A673 (cell line): ENCODE data around the gene POLR1H. TPM values are rescaled to one million over a fixed set of nuclear protein-coding genes. Genes with fewer than 3 reads are reported as not detected.

Source experiments
- BruUV-seq: library from RNA; stranded (reverse); fragments of 400-500 nt; replicated peaks from 2 replicates; lab custom pipeline; 2021; lab: Mats Ljungman, UMichigan
- CTCF ChIA-PET: fragments of 300-600 bp; sonication (Branson Sonifier 250); formaldehyde crosslinking; loops from one replicate; lab custom pipeline; 2022; ENCODE audit warnings: antibody characterized with exemption; lab: Charles Lee
- POLR2A ChIA-PET: fragments of 300-600 bp; sonication (Branson Sonifier 250); formaldehyde crosslinking; loops from one replicate; lab custom pipeline; 2022; ENCODE audit warnings: antibody characterized with exemption; ENCODE audit not compliant: low non-redundant PET; lab: Charles Lee
- DNase-seq: peaks from one replicate; pipeline ENCODE4 v3.0.0-alpha.2; 2015; ENCODE audit warnings: low spot score
- H3K27ac ChIP-seq: fragments of 200-600 bp; sonication (generic); 2 replicates; pipeline ENCODE4 v1.5.1; 2016; ENCODE audit warnings: mixed run types, low read depth, mild to moderate bottlenecking, mixed read lengths, antibody characterized with exemption, low read length; ENCODE audit not compliant: poor library complexity, severe bottlenecking
- H3K27me3 ChIP-seq: fragments of 200-600 bp; sonication (generic); replicated peaks from 2 replicates; pipeline ENCODE4 v1.6.1; 2017; ENCODE audit warnings: mixed run types, low read depth, mild to moderate bottlenecking, mixed read lengths, antibody characterized with exemption, low read length; ENCODE audit not compliant: insufficient read depth, poor library complexity
- H3K36me3 ChIP-seq: fragments of 200-600 bp; sonication (generic); 2 replicates; pipeline ENCODE4 v1.6.1; 2016; ENCODE audit warnings: mixed run types, mild to moderate bottlenecking, mixed read lengths, antibody characterized with exemption, low read length; ENCODE audit not compliant: insufficient read depth, poor library complexity, severe bottlenecking
- H3K4me1 ChIP-seq: fragments of 200-600 bp; sonication (generic); 2 replicates; pipeline ENCODE4 v1.6.1; 2017; ENCODE audit warnings: mixed run types, mild to moderate bottlenecking, mixed read lengths, antibody characterized with exemption, low read length; ENCODE audit not compliant: insufficient read depth, poor library complexity, severe bottlenecking
- H3K4me3 ChIP-seq: fragments of 200-600 bp; sonication (generic); 2 replicates; pipeline ENCODE4 v1.5.1; 2016; ENCODE audit warnings: low read depth, mixed run types, mild to moderate bottlenecking, mixed read lengths, low read length; ENCODE audit not compliant: poor library complexity, severe bottlenecking
- H3K9me3 ChIP-seq: fragments of 200-600 bp; sonication (generic); 2 replicates; pipeline ENCODE4 v1.6.1; 2016; ENCODE audit warnings: mixed run types, low read depth, mild to moderate bottlenecking, mixed read lengths, antibody characterized with exemption, low read length; ENCODE audit not compliant: poor library complexity, severe bottlenecking
- CTCF ChIP-seq: fragments of 300-800, 200-600 bp; sonication (generic); conservative IDR thresholded peaks from 2 replicates; pipeline ENCODE4 v1.5.1; 2017; ENCODE audit warnings: low read depth, mild to moderate bottlenecking, antibody characterized with exemption, low read length, moderate library complexity, mixed read lengths
- EZH2 ChIP-seq: fragments of 200-600 bp; sonication (generic); IDR thresholded peaks from 2 replicates; pipeline ENCODE4 v1.6.1; 2017; ENCODE audit warnings: borderline replicate concordance, low read depth, mild to moderate bottlenecking, mixed read lengths, antibody characterized with exemption, low read length; ENCODE audit not compliant: poor library complexity, severe bottlenecking
- intact Hi-C: fragments of 100-400 bp; cut with micrococcal nuclease; formaldehyde crosslinking; loops from one replicate; pipeline ENCODE4 v1.10.0; 2022; ENCODE audit not compliant: unreplicated experiment
- total RNA-seq: library from RNA; stranded (reverse); gene quantifications from 2 replicates; pipeline ENCODE4 v1.2.3, GENCODE V29; 2021

Gene POLR1H
- total RNA-seq, 1 experiment from 2014 or later, result 30.9 TPM

- Histone ChIP-seq H3K4me3 (no peak overlapping the region), H3K36me3 (no peaks in the 10 kb centered on the region), H3K9me3 (no peaks in the 10 kb centered on the region), H3K27ac (no peak overlapping the region), H3K4me1 (no peaks in the 10 kb centered on the region), H3K27me3 (peaks cover 25% of the 10 kb centered on the region)
- intact Hi-C loops, result no loop called here
- ChIA-PET CTCF (no interaction called here), POLR2A (no interaction called here)
- BruUV-seq, result no TSS peak
- DNase-seq, result no peak
- TF ChIP-seq CTCF (no peak), EZH2 (no peak)
Observed at GRCh38 chr6:30087876-30088275, 26.8 kb downstream of the POLR1H start.

GRCh38 chr6:30091577-30092381, 30.7 kb downstream of the POLR1H start:
- Histone ChIP-seq H3K4me1 (no peaks in the 10 kb centered on the region), H3K4me3 (no peak overlapping the region), H3K36me3 (no peaks in the 10 kb centered on the region), H3K9me3 (no peaks in the 10 kb centered on the region), H3K27me3 (peaks cover 56% of the 10 kb centered on the region), H3K27ac (no peak overlapping the region)
- BruUV-seq, result no TSS peak
- CTCF ChIA-PET, result interaction anchor here (1.2 kb wide), 1 partner anchor 11 kb away, joined by 3 read pairs; no protein-coding TSS in a partner anchor
- POLR2A ChIA-PET, result no interaction called here
- TF ChIP-seq CTCF (no peak), EZH2 (no peak)
- intact Hi-C loops, result no loop called here
- DNase-seq, result no peak

- no peak overlapping the region for H3K27ac ChIP-seq
- H3K4me3 ChIP-seq, result no peak overlapping the region
- no peak for TF ChIP-seq CTCF
- no peak for TF ChIP-seq EZH2
- H3K27me3 ChIP-seq, result peaks cover 62% of the 10 kb centered on the region
- no peak for DNase-seq
- no peaks in the 10 kb centered on the region for H3K9me3 ChIP-seq
- CTCF ChIA-PET, result no interaction called here
- no TSS peak for BruUV-seq
- POLR2A ChIA-PET, result no interaction called here
- intact Hi-C loops, result no loop called here
- H3K4me1 ChIP-seq, result no peaks in the 10 kb centered on the region
- H3K36me3 ChIP-seq, result no peaks in the 10 kb centered on the region
Observed at GRCh38 chr6:30092852-30093543, 31.9 kb downstream of the POLR1H start.
